Ovary (tissue), 9 donors: ENCODE data around the gene MNT. TPM values are rescaled to one million over a fixed set of nuclear protein-coding genes. Genes with fewer than 3 reads are reported as not detected.

ENCODE experiments used
- DNase-seq, 5 donors: peaks; one replicate each; pipeline ENCODE4 v3.0.0-alpha.2; 2019 to 2020
- H3K27ac ChIP-seq, 2 donors: fragments of 200-600 bp; one replicate each; pipeline versions ENCODE4 v1.5.1 to v1.8.0; 2019 to 2022
- H3K27me3 ChIP-seq: fragments of 200-600 bp; one replicate; pipeline ENCODE4 v1.8.0; 2022
- H3K36me3 ChIP-seq: fragments of 200-600 bp; sonication (generic); one replicate; pipeline ENCODE4 v1.5.1; 2019
- H3K4me1 ChIP-seq: one replicate; pipeline ENCODE4 v1.8.1; 2013; ENCODE audit warnings: mild to moderate bottlenecking, moderate library complexity; ENCODE audit not compliant: insufficient read depth
- H3K4me3 ChIP-seq: fragments of 200-600 bp; sonication (generic); one replicate; pipeline ENCODE4 v1.5.1; 2017
- H3K9me3 ChIP-seq, 2 donors: fragments of 200-600 bp in 1 of 2; sonication (generic) in 1 of 2; one replicate each; pipeline versions ENCODE4 v1.5.1 to v1.8.1; 2013 to 2019; ENCODE audit warnings: mild to moderate bottlenecking in 1 of 2, moderate library complexity in 1 of 2
- EP300 ChIP-seq: sonication (generic); formaldehyde crosslinking; IDR thresholded peaks from one replicate; pipeline ENCODE4 v1.6.1; 2017; ENCODE audit warnings: antibody characterized with exemption
- POLR2A ChIP-seq: fragments of 450-650 bp; IDR thresholded peaks from one replicate; pipeline ENCODE4 v1.6.1; 2017; ENCODE audit warnings: antibody characterized with exemption, mild to moderate bottlenecking, moderate library complexity
- WGBS, 3 donors: extraction: QIAGEN DNeasy Blood & Tissue Kit in 1 of 3; methylation state at CpG; one replicate each; pipeline versions ENCODE4 v1.1.5 to v1.1.7; 2013 to 2017; 5-methylcytosine and 5-hydroxymethylcytosine counted together
- intact Hi-C, 4 donors: fragments of 100-400 bp; cut with DNase I; formaldehyde crosslinking; loops; one replicate each; pipeline versions ENCODE4 v1.11.0 to v1.15.1; 2022 to 2023
- polyA plus RNA-seq, 2 donors: library from polyadenylated mRNA; stranded (reverse); fragments of 200-250 nt in 1 of 2; fragments of 350-450 nt in 1 of 2; fragmentation: Illumina TruSeq in 1 of 2; extraction: RNeasy Lipid Tissue Mini Kit (QIAGEN cat#74804) in 1 of 2; gene quantifications; one replicate each; pipeline ENCODE4 v1.2.3, GENCODE V29; 2013 to 2014
- total RNA-seq, 7 donors: library from RNA; depleted of rRNA in 2 of 7; stranded (reverse); fragments of >200 nt in 2 of 7; fragmentation: NEBNext Ultra II Directional in 3 of 7; extraction: Animal tissue kit (Norgen Biotek cat#: 25700) in 3 of 7; gene quantifications; one replicate each; pipeline versions ENCODE4 v1.1.0 to v1.2.4, GENCODE V29; 2016 to 2023
- TF ChIP-seq, protein P1 (sequence below), 3 donors: fragments of 450-650 bp in 2 of 3; fragments of 200-600 bp in 1 of 3; IDR thresholded peaks; one replicate each; pipeline versions ENCODE4 v1.5.1 to v1.8.0; 2016 to 2022; ENCODE audit warnings: antibody characterized with exemption in 3 of 3, mild to moderate bottlenecking in 1 of 3
- donor health status: DM: no; HTN: no; CAD: no; lungs with moderate emphysema.
- donor health status: DM: no; HTN: no; CAD: no.
- donor health status: Bipolar disorder and iron deficiency.
- donor health status: DM: yes; HTN: yes; CAD: no.
- donor health status: DM: no; HTN: no; CAD: no.
- donor health status: DM: yes; HTN: yes; CAD: no.

The MNT gene
- total and polyA plus RNA-seq, 9 donors, result 5.0 to 37.0 (median 24.2) TPM

DNA sequence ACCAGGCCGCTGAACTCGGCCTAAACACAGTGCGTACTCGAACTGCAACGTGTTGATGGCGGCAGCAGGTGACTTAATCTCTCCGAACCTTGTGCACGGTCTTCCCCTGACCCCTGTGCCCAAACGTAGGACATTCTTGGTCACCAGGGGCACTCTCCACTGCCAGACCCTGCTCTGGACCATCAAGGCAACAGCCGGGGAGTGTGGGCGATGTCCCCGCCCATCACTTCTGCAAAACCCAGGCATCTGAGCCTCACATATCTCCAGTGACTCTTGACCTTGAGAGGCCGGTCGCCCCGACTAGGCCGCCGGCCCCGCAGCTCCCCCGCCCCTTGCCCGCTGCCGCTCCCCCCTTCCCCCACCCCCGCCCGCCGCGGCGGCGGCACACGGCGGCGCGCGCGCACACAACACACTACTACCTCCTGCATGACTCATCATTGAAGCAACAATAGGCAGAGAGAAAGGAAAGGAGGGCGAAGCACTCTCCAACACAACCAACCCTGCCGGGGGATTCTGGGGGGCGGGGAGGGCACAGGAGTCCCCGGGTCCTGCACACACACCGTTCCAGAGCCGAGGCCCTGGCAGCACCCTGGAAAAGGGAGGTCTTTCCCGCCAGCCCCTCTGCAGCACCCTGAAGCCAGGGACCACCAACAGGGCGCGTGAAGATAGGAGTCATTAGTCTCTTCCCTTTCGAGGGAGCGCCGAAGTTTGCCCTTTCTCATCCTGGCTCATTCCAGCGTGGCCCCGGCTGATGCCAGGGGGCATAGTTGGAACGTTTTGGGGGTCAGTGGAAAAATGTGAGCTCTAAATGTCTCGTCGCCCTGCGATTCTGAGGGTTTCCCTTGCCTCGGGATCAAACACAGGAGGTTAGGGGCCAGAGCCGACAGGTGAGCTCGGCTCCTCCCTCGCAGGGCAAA, 1.9 kb downstream of the MNT start:
- peak; percentile 69 to 82 (median 78) for DNase-seq
- H3K4me3 ChIP-seq, result peak overlapping the region; percentile 99
- WGBS, 3 donors, result 6 to 12% (median 8%) methylated on average over 51 to 55 of the region's 55 CpGs
- H3K27ac ChIP-seq, result peak overlapping the region; percentile 84 to 99
- no peaks in the 10 kb centered on the region for H3K36me3 ChIP-seq
- H3K27me3 ChIP-seq, result no peaks in the 10 kb centered on the region
- intact Hi-C loops, result no loop called here
- H3K4me1 ChIP-seq, result peaks cover 39% of the 10 kb centered on the region
- no peaks in the 10 kb centered on the region for H3K9me3 ChIP-seq
- TF ChIP-seq, protein P1, sequence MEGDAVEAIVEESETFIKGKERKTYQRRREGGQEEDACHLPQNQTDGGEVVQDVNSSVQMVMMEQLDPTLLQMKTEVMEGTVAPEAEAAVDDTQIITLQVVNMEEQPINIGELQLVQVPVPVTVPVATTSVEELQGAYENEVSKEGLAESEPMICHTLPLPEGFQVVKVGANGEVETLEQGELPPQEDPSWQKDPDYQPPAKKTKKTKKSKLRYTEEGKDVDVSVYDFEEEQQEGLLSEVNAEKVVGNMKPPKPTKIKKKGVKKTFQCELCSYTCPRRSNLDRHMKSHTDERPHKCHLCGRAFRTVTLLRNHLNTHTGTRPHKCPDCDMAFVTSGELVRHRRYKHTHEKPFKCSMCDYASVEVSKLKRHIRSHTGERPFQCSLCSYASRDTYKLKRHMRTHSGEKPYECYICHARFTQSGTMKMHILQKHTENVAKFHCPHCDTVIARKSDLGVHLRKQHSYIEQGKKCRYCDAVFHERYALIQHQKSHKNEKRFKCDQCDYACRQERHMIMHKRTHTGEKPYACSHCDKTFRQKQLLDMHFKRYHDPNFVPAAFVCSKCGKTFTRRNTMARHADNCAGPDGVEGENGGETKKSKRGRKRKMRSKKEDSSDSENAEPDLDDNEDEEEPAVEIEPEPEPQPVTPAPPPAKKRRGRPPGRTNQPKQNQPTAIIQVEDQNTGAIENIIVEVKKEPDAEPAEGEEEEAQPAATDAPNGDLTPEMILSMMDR (IDR thresholded peaks at IDR 0.05), result no peak
- TF ChIP-seq POLR2A (peak; percentile 17), EP300 (no peak)

DNA sequence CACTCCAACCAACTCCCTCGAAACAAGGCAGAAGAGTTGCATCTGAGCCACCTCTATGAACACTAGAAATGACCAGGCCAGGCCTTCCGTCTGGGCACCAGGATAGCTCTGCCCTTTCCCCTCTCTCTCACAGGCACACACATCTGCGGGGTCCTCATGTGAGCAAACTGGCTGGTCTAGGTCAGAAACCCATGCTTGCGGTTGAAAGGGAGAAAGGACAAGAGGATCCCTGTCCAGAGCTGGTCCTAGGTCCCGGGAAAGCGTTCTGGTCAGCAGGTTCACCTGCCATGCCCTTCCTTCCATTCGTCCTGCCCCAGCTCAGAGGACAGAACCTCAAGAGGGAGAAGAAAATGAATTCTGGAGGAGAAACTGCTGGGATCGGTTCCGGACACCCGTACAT, 2.7 kb downstream of the MNT start:
- Histone ChIP-seq H3K9me3 (no peaks in the 10 kb centered on the region), H3K4me1 (peaks cover 37% of the 10 kb centered on the region), H3K27ac (peak overlapping the region; percentile 84 to 99), H3K36me3 (no peaks in the 10 kb centered on the region), H3K27me3 (no peaks in the 10 kb centered on the region), H3K4me3 (no peak overlapping the region)
- intact Hi-C loops, result no loop called here
- DNase-seq, result no peak
- 52 to 68% (median 55%) methylated on average over 10 of the region's 10 CpGs for whole genome bisulfite sequencing, 3 donors
- TF ChIP-seq, protein P1 (IDR thresholded peaks at IDR 0.05), result no peak
- TF ChIP-seq POLR2A, result no peak
- no peak for TF ChIP-seq EP300

DNA sequence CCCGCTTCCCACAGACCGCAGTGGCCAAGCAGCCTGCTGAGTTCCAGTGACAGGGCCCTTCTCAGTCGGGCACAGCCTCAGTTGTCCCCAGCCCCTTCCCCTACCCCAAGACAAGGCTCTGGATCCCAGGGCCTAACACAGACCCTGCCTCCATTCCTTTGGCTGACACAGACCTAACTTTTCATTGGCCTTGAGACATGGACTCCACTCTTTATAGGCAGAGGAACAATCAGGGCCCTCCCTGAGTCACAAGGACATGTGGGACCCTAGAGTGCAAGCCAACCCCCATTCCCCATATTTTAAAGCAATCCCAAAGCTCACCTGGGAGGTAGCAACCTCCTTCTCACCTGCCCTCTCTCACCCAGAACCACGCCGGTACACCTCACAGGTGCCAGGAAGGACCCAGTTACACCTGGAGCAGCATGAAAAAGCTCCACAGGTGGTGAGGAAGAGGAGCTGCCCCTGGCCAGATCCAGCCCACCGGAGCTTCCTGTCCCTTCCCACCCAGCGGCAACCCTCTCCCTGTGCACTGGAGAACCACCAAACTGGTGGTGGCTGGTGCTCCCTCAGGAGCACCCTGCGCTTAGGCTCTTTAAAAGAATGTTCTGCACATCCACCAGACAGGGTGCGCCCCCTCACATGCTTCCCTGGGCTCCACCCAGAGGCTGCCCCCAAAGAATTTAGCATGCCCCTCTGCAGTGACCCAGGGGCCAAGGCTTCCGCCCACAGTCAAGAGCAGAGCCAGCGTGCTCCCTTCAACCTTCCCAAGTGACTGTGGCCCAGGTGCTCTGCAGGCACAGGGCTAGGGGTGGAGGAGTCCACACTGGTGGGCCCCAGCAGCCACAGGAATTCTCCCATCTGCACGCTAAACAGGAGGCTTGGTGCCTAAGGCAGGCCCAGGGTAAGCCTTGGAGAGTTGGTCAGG, 3.4 kb downstream of the MNT start:
- Histone ChIP-seq H3K27me3 (no peaks in the 10 kb centered on the region), H3K4me1 (peaks cover 37% of the 10 kb centered on the region), H3K27ac (peak overlapping the region; percentile 84 to 99), H3K36me3 (no peaks in the 10 kb centered on the region), H3K4me3 (peak overlapping the region; percentile 37), H3K9me3 (no peaks in the 10 kb centered on the region)
- TF ChIP-seq, protein P1 (IDR thresholded peaks at IDR 0.05), result no peak
- TF ChIP-seq EP300 (no peak), POLR2A (no peak)
- WGBS, 3 donors, result 56 to 59% (median 59%) methylated on average over 12 of the region's 12 CpGs
- intact Hi-C loops, result no loop called here
- peak in 3 of 5 donors; percentile 45 to 56 (median 48) for DNase-seq

DNA sequence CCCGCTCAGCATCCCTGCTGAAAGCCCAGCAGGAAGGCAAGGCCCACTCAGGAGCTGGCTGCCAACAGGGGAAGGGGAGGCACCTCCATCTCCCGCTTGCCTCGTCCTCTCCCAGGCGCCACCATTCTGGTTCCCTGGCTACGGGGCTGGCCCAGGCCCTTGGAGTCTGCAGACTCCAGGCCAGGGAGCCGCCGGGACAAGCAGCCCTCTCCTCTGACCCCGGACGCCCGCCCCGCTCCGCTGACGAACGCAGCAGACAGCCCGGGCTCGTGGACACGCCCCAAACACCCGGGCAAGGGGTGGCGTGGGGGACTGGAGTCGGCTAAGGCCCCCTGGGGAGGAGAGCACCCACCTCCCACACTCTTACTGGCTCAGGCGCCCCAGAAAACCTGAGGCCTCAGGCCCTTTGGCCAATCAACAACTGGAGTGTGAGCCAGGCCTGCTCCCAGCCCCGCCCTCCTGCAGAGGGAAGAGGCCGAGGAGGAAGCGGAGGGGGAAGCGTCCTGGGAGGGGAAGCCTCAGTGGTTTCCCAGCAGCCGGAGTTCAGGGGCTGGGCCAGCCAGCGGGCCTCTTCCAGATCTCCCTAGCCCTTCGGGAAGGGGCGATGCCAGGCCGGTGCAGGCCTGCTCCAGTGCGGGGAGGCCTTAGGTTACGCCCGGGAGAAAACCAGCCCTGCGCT, 4.2 kb downstream of the MNT start:
- DNase-seq, result peak; percentile 95 to 97 (median 96)
- peak overlapping the region; percentile 37 for H3K4me3 ChIP-seq
- H3K36me3 ChIP-seq, result no peaks in the 10 kb centered on the region
- peaks cover 37% of the 10 kb centered on the region for H3K4me1 ChIP-seq
- TF ChIP-seq EP300 (peak; percentile 43), POLR2A (peak; percentile 71)
- TF ChIP-seq, protein P1 (IDR thresholded peaks at IDR 0.05), result no peak
- H3K9me3 ChIP-seq, result no peaks in the 10 kb centered on the region
- H3K27me3 ChIP-seq, result no peaks in the 10 kb centered on the region
- 2% methylated on average over 25 to 34 of the region's 34 CpGs for WGBS, 3 donors
- intact Hi-C loops, result no loop called here
- peak overlapping the region; percentile 84 to 99 for H3K27ac ChIP-seq
